ENCODE data around the gene LRAT.

The LRAT gene

GRCh38 chr4:154778264-154778663 lies 34.5 kb downstream of the LRAT start:
- no peak for DNase-seq (ENCODE audit: low read depth in 3 of 3)

GRCh38 chr4:154779362-154779947 lies 35.7 kb downstream of the LRAT start:
- no peak for DNase-seq (ENCODE audit: low read depth in 3 of 3)

- no peak for DNase-seq (ENCODE audit: low read depth in 3 of 3)
Measured at GRCh38 chr4:154781126-154781982, 37.6 kb downstream of the LRAT start, which contains the start of gene RBM46. TSS of gene RBM46 (plus strand) at chr4:154781272. CDS start at chr4:154796753, 15,481 bp downstream.

GRCh38 chr4:154781983-154782293 lies 38.1 kb downstream of the LRAT start:
- no peak for DNase-seq (ENCODE audit: low read depth in 3 of 3)
